Osteoblast (primary cell): ENCODE data around the gene SGO2. TPM values are rescaled to one million over a fixed set of nuclear protein-coding genes. Genes with fewer than 3 reads are reported as not detected.

Experiments used
- DNase-seq: peaks from one replicate; pipeline ENCODE4 v3.0.0; 2011; ENCODE audit warnings: low spot score, mixed read lengths; ENCODE audit not compliant: insufficient read length; ENCODE audit errors: missing footprints
- H2AFZ ChIP-seq: 2 replicates; pipeline ENCODE4 v1.6.0; 2011; ENCODE audit warnings: mild to moderate bottlenecking, low read length
- H3K27ac ChIP-seq: 2 replicates; pipeline ENCODE4 v1.5.1; 2011; ENCODE audit warnings: mild to moderate bottlenecking, low read depth, low read length, moderate library complexity
- H3K27me3 ChIP-seq: 2 replicates; pipeline ENCODE4 v1.6.0; 2012; ENCODE audit warnings: mild to moderate bottlenecking, control low read depth, inconsistent platforms, low read length, moderate library complexity; ENCODE audit not compliant: insufficient read depth
- H3K36me3 ChIP-seq: 2 replicates; pipeline ENCODE4 v1.5.1; 2011; ENCODE audit warnings: mild to moderate bottlenecking, low read length, control low read depth, moderate library complexity; ENCODE audit not compliant: insufficient read depth
- H3K4me1 ChIP-seq: 2 replicates; pipeline ENCODE4 v1.5.1; 2011; ENCODE audit warnings: mild to moderate bottlenecking, low read length, control low read depth, moderate library complexity; ENCODE audit not compliant: insufficient read depth
- H3K4me2 ChIP-seq: 2 replicates; pipeline ENCODE4 v1.6.0; 2011; ENCODE audit warnings: mild to moderate bottlenecking, low read length; ENCODE audit not compliant: insufficient read depth
- H3K4me3 ChIP-seq: fragments of 200-600 bp; sonication (generic); 3 replicates; pipeline ENCODE4 v1.5.1; 2012; ENCODE audit warnings: mild to moderate bottlenecking, low read length, inconsistent platforms; ENCODE audit not compliant: insufficient read depth
- H3K79me2 ChIP-seq: 2 replicates; pipeline ENCODE4 v1.6.0; 2012; ENCODE audit warnings: mild to moderate bottlenecking, low read length, control low read depth, inconsistent platforms; ENCODE audit not compliant: insufficient read depth
- H3K9me3 ChIP-seq: 2 replicates; pipeline ENCODE4 v1.5.1; 2011; ENCODE audit warnings: low read depth, low read length, control low read depth
- H4K20me1 ChIP-seq: 2 replicates; pipeline ENCODE4 v1.6.0; 2012; ENCODE audit warnings: mild to moderate bottlenecking, low read length, control low read depth; ENCODE audit not compliant: insufficient read depth
- CTCF ChIP-seq: IDR thresholded peaks from 2 replicates; pipeline ENCODE4 v1.5.1; 2011; ENCODE audit warnings: mild to moderate bottlenecking, low read depth, low read length, moderate library complexity; ENCODE audit errors: extremely low read depth
- total RNA-seq: library from RNA; depleted of rRNA; stranded (reverse); fragments of >200 nt; gene quantifications from 2 replicates; pipeline ENCODE4 v1.2.3, GENCODE V29; 2012

SGO2 gene
- total RNA-seq, 1 donor: 4.0 TPM

GRCh38 chr2:200577027-200577426 is 51.0 kb downstream of the SGO2 start:
- Histone ChIP-seq H4K20me1 (no peaks in the 10 kb centered on the region), H3K9me3 (no peaks in the 10 kb centered on the region), H2AFZ (no peak overlapping the region), H3K27me3 (no peaks in the 10 kb centered on the region), H3K4me2 (no peak overlapping the region), H3K36me3 (no peaks in the 10 kb centered on the region), H3K79me2 (no peaks in the 10 kb centered on the region), H3K4me1 (no peaks in the 10 kb centered on the region), H3K4me3 (no peak overlapping the region), H3K27ac (no peak overlapping the region)
- TF ChIP-seq CTCF: peak; percentile 23
- no peak for DNase-seq

- H3K27me3 ChIP-seq: no peaks in the 10 kb centered on the region
- peak; percentile 68 for TF ChIP-seq CTCF
- no peaks in the 10 kb centered on the region for H4K20me1 ChIP-seq
- no peak for DNase-seq
- no peaks in the 10 kb centered on the region for H3K79me2 ChIP-seq
- no peaks in the 10 kb centered on the region for H3K36me3 ChIP-seq
- H3K27ac ChIP-seq: no peak overlapping the region
- H3K4me2 ChIP-seq: no peak overlapping the region
- no peaks in the 10 kb centered on the region for H3K9me3 ChIP-seq
- no peaks in the 10 kb centered on the region for H3K4me1 ChIP-seq
- no peak overlapping the region for H3K4me3 ChIP-seq
- no peak overlapping the region for H2AFZ ChIP-seq
Observed at GRCh38 chr2:200578778-200579177, 52.8 kb downstream of the SGO2 start.

GRCh38 chr2:200584639-200585038 is 58.6 kb downstream of the SGO2 start:
- Histone ChIP-seq H3K79me2 (no peaks in the 10 kb centered on the region), H3K27ac (no peak overlapping the region), H3K36me3 (no peaks in the 10 kb centered on the region), H4K20me1 (no peaks in the 10 kb centered on the region), H3K27me3 (no peaks in the 10 kb centered on the region), H3K9me3 (no peaks in the 10 kb centered on the region), H3K4me1 (peaks cover 4% of the 10 kb centered on the region), H3K4me2 (no peak overlapping the region), H2AFZ (no peak overlapping the region), H3K4me3 (no peak overlapping the region)
- TF ChIP-seq CTCF: no peak
- DNase-seq: no peak

GRCh38 chr2:200585340-200585729 is 59.3 kb downstream of the SGO2 start:
- DNase-seq: no peak
- Histone ChIP-seq H3K4me1 (peaks cover 4% of the 10 kb centered on the region), H3K4me2 (peak overlapping the region; percentile 96)

More at GRCh38 chr2:200585340-200585729, 59.3 kb downstream of the SGO2 start:
- Histone ChIP-seq H2AFZ (peak overlapping the region; percentile 98), H3K27ac (peak overlapping the region; percentile 23), H3K36me3 (no peaks in the 10 kb centered on the region), H3K27me3 (no peaks in the 10 kb centered on the region), H3K4me3 (peak overlapping the region; percentile 82), H3K9me3 (no peaks in the 10 kb centered on the region), H4K20me1 (no peaks in the 10 kb centered on the region), H3K79me2 (no peaks in the 10 kb centered on the region)
- no peak for TF ChIP-seq CTCF
